ENCODE data around the gene GRAPL.
"Not testable (repeated sequence)": the region's sequence is repeated elsewhere in the genome, so short reads cannot be mapped to it uniquely, and the experiment has no call there.

Gene GRAPL

DNA sequence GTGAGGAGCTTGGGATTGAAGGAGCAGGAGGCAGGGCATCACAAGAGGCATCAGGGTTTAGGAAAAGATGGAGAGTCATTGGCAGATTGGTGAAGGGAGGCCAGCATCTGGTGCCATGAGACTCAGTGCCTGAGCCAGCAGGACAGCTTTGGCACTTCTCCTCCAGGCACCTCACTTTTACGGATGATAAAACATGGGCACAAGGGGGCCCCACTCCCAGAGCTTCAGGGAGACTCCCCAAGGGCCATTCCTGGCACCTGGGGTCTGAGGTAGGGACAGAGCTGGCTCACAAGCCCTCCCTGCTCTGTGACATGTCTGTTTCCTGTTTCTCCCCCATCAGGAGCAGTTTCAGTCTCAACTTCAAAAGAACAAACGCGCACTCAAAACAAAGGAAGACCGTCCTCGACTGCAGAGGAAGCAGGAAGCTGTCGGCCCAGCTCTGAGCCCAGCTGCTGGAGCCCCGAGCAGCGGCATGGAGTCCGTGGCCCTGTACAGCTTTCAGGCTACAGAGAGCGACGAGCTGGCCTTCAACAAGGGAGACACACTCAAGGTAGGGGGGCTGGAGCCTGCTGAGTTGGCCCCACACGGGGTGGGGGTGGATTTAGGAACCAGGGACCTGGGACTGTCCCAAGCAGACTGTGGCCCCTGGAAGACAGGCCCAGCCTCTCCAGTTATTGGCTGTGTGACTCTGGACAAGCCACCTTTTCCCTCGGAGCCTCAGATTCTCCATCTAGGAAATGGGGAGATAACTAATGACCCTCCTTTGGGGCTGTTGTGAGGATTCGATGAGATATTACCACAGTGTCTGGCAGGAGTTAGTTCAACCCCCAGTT lies at the start of gene GRAPL:
TSS of gene GRAPL (plus strand) at position 442 of the 833 bp plus-strand sequence. CDS start at position 473, 31 bp downstream.
- in situ Hi-C loops (cut with MboI; ENCODE audit: low sequenced_read_pairs): not testable (repeated sequence)

GRCh38 chr17:19088804-19089685 lies 38.3 kb upstream of the GRAPL start:
- in situ Hi-C loops (cut with MboI; ENCODE audit: low sequenced_read_pairs): not testable (repeated sequence)

- in situ Hi-C loops (cut with MboI; ENCODE audit: low sequenced_read_pairs): not testable (repeated sequence)
These were observed 37.2 kb upstream of the GRAPL start for GRCh38 chr17:19090058-19090772.

- in situ Hi-C loops (cut with MboI; ENCODE audit: low sequenced_read_pairs): not testable (repeated sequence)
These were observed 34.4 kb upstream of the GRAPL start for GRCh38 chr17:19092737-19093683.

DNA sequence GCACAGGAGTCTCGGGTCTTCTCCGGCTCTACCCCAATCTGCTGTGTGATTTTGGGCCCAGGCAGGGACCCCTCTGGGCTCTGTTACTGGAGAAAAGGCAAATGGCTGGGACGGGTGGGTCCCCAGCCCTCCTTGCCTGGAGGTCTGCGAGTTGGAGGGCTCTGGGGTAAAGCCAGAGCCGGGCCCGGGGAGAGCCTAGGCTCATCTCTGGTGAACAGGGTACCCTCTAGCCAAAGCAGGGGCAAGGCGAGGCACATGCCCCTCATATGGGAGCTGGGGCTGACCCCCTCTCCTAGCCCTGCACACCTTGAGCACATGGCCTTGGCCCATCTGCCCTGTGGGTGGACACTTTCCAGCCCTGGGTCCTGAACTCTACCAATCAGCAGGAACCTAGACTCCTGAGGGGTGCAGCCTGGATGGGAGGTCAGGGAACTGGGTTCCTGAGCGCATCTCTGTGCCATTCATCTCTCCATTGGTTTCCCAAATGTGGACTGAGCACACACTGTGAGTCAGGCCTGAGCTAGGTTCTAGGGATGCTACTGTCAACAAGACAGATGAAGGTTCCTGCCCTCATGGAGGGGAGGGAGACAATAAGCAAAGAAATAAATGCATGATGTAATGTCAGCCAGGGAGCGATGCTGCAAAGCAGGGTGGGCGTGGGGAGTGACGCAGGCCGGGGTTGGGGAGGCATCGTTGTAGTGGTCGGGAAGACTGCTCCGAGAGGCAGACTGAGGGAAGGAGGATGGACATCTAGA lies 33.5 kb upstream of the GRAPL start:
- in situ Hi-C loops (cut with MboI; ENCODE audit: low sequenced_read_pairs): not testable (repeated sequence)

- in situ Hi-C loops (cut with MboI; ENCODE audit: low sequenced_read_pairs): not testable (repeated sequence)
These were observed 18.9 kb upstream of the GRAPL start for GRCh38 chr17:19108517-19108916.

GRCh38 chr17:19110189-19111097 lies 16.9 kb upstream of the GRAPL start:
- in situ Hi-C loops (cut with MboI; ENCODE audit: low sequenced_read_pairs): not testable (repeated sequence)

DNA sequence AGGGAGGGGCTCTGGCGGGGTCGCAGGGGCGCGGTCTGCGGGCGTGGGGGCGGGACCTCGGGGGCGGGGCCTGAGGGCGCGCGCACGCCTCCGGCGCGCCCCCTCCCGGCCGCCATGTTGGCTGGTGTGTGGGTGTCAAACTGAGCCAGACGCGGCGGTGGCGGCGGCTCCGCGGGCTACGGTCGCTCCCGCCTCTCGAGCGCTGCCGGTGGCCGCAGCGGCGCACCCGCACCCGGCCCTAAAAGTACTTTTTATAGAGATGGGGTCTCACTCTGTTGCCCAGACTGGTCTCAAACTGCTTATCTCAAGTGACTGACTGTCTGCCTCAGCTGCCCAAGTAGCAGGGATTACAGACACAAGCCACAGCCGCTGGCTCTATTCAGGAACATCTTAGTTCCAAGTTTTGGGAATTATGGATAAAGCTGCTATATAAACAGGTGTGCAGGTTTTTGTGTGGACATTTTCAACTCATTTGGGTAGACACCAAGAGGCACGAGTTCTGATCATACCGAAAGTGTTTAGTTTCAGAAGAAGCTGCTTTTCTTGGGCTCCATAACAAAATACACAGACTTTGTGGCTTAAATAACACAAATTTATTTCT lies 16.2 kb upstream of the GRAPL start:
- in situ Hi-C loops (cut with MboI; ENCODE audit: low sequenced_read_pairs): not testable (repeated sequence)

GRCh38 chr17:19111801-19112458 lies 15.5 kb upstream of the GRAPL start:
- in situ Hi-C loops (cut with MboI; ENCODE audit: low sequenced_read_pairs): not testable (repeated sequence)

DNA sequence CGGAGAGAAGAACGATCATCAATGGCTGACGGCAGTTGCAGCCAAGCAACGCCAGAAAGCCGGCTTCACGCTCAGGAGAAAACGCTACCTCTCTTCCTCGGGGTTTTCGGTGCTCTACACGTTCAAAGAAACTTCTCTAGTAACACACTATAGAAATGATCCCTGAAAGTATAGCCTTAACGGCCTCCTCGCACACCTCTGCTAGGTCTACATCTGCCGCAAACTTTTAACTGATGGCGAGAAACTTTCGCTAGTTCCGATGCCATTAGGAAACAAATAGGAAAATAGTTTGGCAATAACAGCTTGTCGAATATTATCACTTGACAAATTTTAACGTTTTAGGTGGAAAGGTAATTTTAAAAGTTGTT lies 14.9 kb upstream of the GRAPL start:
- in situ Hi-C loops (cut with MboI; ENCODE audit: low sequenced_read_pairs): not testable (repeated sequence)

DNA sequence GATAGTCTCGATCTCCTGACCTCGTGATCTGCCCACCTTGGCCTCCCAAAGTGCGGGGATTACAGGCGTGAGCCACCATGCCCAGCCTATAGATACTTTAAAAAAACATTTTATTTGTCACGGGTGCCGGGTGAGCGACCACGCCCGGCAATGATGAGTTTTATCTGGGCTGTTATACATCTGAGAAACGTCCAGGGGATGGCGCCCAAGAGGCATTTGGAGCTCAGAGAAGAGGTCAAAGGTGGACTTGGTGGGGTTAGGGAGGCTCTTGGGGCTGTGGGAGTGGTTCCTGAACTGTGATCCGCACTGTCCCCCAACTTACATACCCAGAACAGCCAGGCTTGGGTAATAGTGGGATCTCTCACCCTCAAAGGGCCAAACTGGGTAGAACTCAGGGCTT lies 8.7 kb upstream of the GRAPL start:
- in situ Hi-C loops (cut with MboI; ENCODE audit: low sequenced_read_pairs): not testable (repeated sequence)

GRCh38 chr17:19125289-19125688 lies 2.1 kb upstream of the GRAPL start:
- in situ Hi-C loops (cut with MboI; ENCODE audit: low sequenced_read_pairs): not testable (repeated sequence)

DNA sequence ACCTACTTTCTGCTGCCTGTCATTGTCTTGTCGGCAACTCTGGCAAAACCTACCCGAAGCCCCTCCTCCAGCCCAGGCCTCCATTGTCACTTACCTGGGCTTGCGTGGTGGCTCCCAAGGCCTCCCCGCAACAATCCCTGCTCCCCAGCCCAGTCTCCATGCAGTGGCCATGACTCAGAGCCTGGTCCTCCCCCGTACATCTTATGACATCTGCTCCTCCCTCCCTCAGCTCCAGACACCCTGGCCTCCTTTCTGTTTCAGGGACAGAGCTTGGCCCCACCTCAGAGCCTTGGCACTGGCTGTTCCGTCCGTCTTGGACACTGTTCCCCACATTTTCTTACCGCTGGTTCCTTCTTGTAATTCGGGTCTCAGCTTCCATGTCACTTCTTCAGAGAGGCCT lies 2.1 kb downstream of the GRAPL start:
- in situ Hi-C loops (cut with MboI; ENCODE audit: low sequenced_read_pairs): not testable (repeated sequence)

DNA sequence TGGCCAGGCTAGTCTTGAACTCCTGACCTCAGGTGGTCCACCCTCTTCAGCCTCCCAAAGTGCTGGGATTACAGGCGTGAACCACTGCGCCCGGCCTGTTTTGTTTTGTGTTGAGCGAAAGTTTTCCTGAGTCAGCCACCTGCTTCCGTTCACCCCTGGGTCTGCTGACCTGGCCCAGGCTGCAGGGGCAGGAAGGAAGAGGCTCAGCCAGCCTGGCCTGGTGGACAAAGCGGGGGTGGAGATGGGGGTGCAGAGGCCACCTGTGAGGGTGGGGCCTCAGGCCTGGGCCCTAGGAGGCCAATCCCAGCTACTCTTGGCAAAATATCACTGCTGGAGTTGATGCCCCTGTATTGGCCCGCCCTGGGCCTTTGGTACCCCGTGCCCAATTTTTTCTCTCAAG lies 3.7 kb downstream of the GRAPL start:
- in situ Hi-C loops (cut with MboI; ENCODE audit: low sequenced_read_pairs): not testable (repeated sequence)

DNA sequence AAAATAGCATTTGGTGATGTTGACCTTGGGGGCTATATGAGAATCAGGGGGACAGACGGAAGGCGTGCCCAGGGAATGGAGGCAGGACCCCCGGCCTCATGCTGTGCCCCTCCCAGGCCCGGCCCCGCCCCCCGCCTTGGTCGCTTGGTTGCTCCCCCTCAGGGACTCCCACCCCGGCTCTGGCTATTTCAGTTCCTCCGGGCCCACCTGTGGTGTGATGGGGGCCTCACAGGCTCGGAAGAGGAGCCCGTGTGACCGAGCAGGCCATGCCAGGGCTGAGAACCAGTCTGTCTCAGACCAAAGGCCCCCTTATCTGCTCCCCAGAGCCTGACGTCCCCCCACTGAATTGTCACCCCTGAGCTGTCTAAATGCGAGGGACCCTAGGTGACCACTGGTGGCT lies 4.4 kb downstream of the GRAPL start:
- in situ Hi-C loops (cut with MboI; ENCODE audit: low sequenced_read_pairs): not testable (repeated sequence)

DNA sequence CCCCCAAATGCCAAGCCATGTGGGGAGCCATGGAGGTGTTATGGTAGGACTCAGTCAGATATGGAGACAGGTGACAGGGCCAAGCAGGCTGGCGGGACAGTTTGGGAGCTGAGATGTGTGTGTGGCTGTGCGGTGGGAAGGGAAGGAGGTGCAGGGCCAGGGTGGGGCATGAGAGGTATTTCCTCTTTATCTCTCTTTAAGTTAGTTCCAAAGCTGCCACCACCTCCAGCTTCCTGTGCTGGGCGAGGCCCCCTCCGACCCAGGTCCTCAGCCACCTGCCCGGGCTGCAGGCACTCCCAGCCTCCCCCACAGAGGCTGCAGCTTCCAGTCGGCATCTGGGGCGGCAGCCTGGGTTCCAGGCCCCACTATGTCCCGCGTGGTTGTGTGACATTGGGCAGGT lies 6.4 kb downstream of the GRAPL start:
- in situ Hi-C loops (cut with MboI; ENCODE audit: low sequenced_read_pairs): not testable (repeated sequence)

GRCh38 chr17:19135391-19135790 lies 8.0 kb downstream of the GRAPL start:
- in situ Hi-C loops (cut with MboI; ENCODE audit: low sequenced_read_pairs): not testable (repeated sequence)
